A549 (cell line): Measurements from ENCODE around the gene ABO. TPM values are rescaled to one million over a fixed set of nuclear protein-coding genes. Genes with fewer than 3 reads are reported as not detected.

Experiments used
- ATAC-seq, 2 experiments: fragments of 200-7000 bp in 1 of 2; fragments of >200 bp in 1 of 2; cut with Nextera tagmentation in 1 of 2; cut with Tn5 transposase in 1 of 2; 3 replicates each; pipeline versions ENCODE4 v1.8.0 to v1.9.1; 2018 to 2020; ENCODE audit warnings: mild to moderate bottlenecking in 1 of 2, moderate library complexity in 1 of 2
- CTCF ChIA-PET: fragments of 300-600 bp; sonication (Branson Sonifier 250); formaldehyde crosslinking; extraction: SDS; loops from one replicate; lab custom pipeline; 2021; ENCODE audit warnings: antibody characterized with exemption, inconsistent platforms; lab: Yijun Ruan, JAX
- POLR2A ChIA-PET: fragments of 350-600 bp; formaldehyde crosslinking; extraction: SDS; loops from one replicate; lab custom pipeline; 2021; ENCODE audit warnings: antibody characterized with exemption, inconsistent platforms; lab: Yijun Ruan, JAX
- DNase-seq, 2 experiments: peaks; one replicate each; pipeline versions ENCODE4 v3.0.0 to v3.0.0-alpha.2; 2011 to 2016; ENCODE audit warnings: low read depth in 1 of 2, low spot score in 1 of 2
- FAIRE-seq: peaks from 2 replicates; lab custom pipeline; 2011; peaks lifted over from hg19 to GRCh38; lab: Jason Lieb, UNC
- H3K27ac ChIP-seq, 2 experiments: fragments of >200 bp; sonication (Bioruptor Twin); formaldehyde crosslinking; 3 replicates each; pipeline ENCODE4 v1.5.1; 2016 to 2017
- H3K4me1 ChIP-seq: fragments of >200 bp; sonication (Bioruptor Twin); formaldehyde crosslinking; 3 replicates; pipeline ENCODE4 v1.6.1; 2016
- H3K4me2 ChIP-seq: fragments of >200 bp; sonication (Bioruptor Twin); formaldehyde crosslinking; 3 replicates; pipeline ENCODE4 v1.6.1; 2016
- H3K4me3 ChIP-seq: fragments of >200 bp; sonication (Bioruptor Twin); formaldehyde crosslinking; 3 replicates; pipeline ENCODE4 v1.5.1; 2016
- H3K9me3 ChIP-seq: fragments of >200 bp; sonication (Bioruptor Twin); formaldehyde crosslinking; 3 replicates; pipeline ENCODE4 v1.6.1; 2016
- CEBPB ChIP-seq, 2 experiments: fragments of >200 bp in 1 of 2; sonication (Bioruptor Twin) in 1 of 2; formaldehyde crosslinking in 1 of 2; IDR thresholded peaks; 2 replicates each; pipeline ENCODE4 v1.6.1; 2012 to 2016
- CHD2 ChIP-seq: fragments of 150-350 bp; IDR thresholded peaks from 2 replicates; pipeline ENCODE4 v1.6.1; 2014; ENCODE audit warnings: low read length; ENCODE audit not compliant: partially characterized antibody
- CHD4 ChIP-seq: fragments of 200-600 bp; sonication (generic); IDR thresholded peaks from 2 replicates; pipeline ENCODE4 v1.6.1; 2016; ENCODE audit warnings: antibody characterized with exemption, mild to moderate bottlenecking, borderline replicate concordance
- EHF ChIP-seq: fragments of 250-450 bp; sonication (Bioruptor Pico); IDR thresholded peaks from 2 replicates; pipeline ENCODE4 v1.5.0; 2020; ENCODE audit warnings: mild to moderate bottlenecking
- GATA3 ChIP-seq: IDR thresholded peaks from 2 replicates; pipeline ENCODE4 v1.6.1; 2012; ENCODE audit warnings: borderline replicate concordance
- HOXA7 ChIP-seq: fragments of 250-450 bp; sonication (Bioruptor Pico); IDR thresholded peaks from 2 replicates; pipeline ENCODE4 v1.5.0; 2020; ENCODE audit warnings: mild to moderate bottlenecking, moderate library complexity
- HOXB13 ChIP-seq: fragments of 250-450 bp; sonication (Bioruptor Pico); IDR thresholded peaks from 2 replicates; pipeline ENCODE4 v1.5.0; 2020; ENCODE audit warnings: low read depth, mild to moderate bottlenecking, moderate library complexity
- MAFK ChIP-seq: fragments of 450-650 bp; IDR thresholded peaks from 2 replicates; pipeline ENCODE4 v1.6.1; 2014; ENCODE audit not compliant: partially characterized antibody
- MAZ ChIP-seq: fragments of 150-350 bp; IDR thresholded peaks from 2 replicates; pipeline ENCODE4 v1.6.1; 2014; ENCODE audit warnings: antibody characterized with exemption, low read depth, low read length, borderline replicate concordance
- NR3C1 ChIP-seq: fragments of >200 bp; sonication (Bioruptor Twin); formaldehyde crosslinking; IDR thresholded peaks from 3 replicates; pipeline ENCODE4 v1.6.1; 2017
- SREBF2 ChIP-seq: fragments of 450-650 bp; IDR thresholded peaks from 2 replicates; pipeline ENCODE4 v1.6.1; 2014; ENCODE audit warnings: mild to moderate bottlenecking, moderate library complexity
- ZNF302 ChIP-seq: fragments of 250-450 bp; sonication (Bioruptor Pico); IDR thresholded peaks from 2 replicates; pipeline ENCODE4 v1.9.0; 2021; ENCODE audit warnings: inconsistent platforms, mild to moderate bottlenecking, moderate library complexity
- WGBS: methylation state at CpG from one replicate; pipeline ENCODE4 v1.1.6; 2017; ENCODE audit errors: missing lambda C conversion rate; 5-methylcytosine and 5-hydroxymethylcytosine counted together
- polyA minus RNA-seq: library from RNA; depleted of rRNA, polyadenylated mRNA; stranded (reverse); fragments of >200 nt; gene quantifications from 2 replicates; pipeline ENCODE4 v1.2.3, GENCODE V29; 2011; rRNA and poly(A)+ RNA removed
- polyA plus RNA-seq, 4 experiments: library from polyadenylated mRNA; depleted of rRNA in 3 of 4; stranded (reverse); fragments of >200 nt; fragmentation: RNase III in 1 of 4; extraction: RNeasy Plus Mini Kit Qiagen cat#74134 plus additional on column Dnase treatment in 1 of 4; gene quantifications; 2 replicates in 3 of 4; 3 replicates in 1 of 4; pipeline ENCODE4 v1.2.3, GENCODE V29; 2011 to 2017
- TF ChIP-seq, protein P1 (sequence below): fragments of >200 bp; sonication (Bioruptor Twin); formaldehyde crosslinking; IDR thresholded peaks from 3 replicates; pipeline ENCODE4 v1.5.1; 2016
- TF ChIP-seq, protein P2 (sequence below): fragments of 250-450 bp; sonication (Bioruptor Pico); IDR thresholded peaks from 2 replicates; pipeline ENCODE4 v1.5.0; 2020; ENCODE audit warnings: low read depth, mild to moderate bottlenecking, moderate library complexity
- TF ChIP-seq, protein P3 (sequence below): fragments of >200 bp; sonication (Bioruptor Twin); formaldehyde crosslinking; IDR thresholded peaks from 2 replicates; pipeline ENCODE4 v1.6.1; 2016
- TF ChIP-seq, protein P4 (sequence below): fragments of 450-650 bp; IDR thresholded peaks from 2 replicates; pipeline ENCODE4 v1.6.1; 2014; ENCODE audit warnings: antibody characterized with exemption

Gene ABO
- not detected in 2 replicates for polyA plus RNA-seq (2011; rRNA removed)
- not detected in 2 replicates for polyA plus RNA-seq (2012; cell fraction: cytosol; rRNA removed)
- not detected in 2 replicates for polyA plus RNA-seq (2012; cell fraction: nucleus; rRNA removed)
- polyA plus RNA-seq (2017; fragmentation: RNase III; extraction: RNeasy Plus Mini Kit Qiagen cat#74134 plus additional on column Dnase treatment), result not detected in 3 replicates
- not detected in 2 replicates for polyA minus RNA-seq

DNA sequence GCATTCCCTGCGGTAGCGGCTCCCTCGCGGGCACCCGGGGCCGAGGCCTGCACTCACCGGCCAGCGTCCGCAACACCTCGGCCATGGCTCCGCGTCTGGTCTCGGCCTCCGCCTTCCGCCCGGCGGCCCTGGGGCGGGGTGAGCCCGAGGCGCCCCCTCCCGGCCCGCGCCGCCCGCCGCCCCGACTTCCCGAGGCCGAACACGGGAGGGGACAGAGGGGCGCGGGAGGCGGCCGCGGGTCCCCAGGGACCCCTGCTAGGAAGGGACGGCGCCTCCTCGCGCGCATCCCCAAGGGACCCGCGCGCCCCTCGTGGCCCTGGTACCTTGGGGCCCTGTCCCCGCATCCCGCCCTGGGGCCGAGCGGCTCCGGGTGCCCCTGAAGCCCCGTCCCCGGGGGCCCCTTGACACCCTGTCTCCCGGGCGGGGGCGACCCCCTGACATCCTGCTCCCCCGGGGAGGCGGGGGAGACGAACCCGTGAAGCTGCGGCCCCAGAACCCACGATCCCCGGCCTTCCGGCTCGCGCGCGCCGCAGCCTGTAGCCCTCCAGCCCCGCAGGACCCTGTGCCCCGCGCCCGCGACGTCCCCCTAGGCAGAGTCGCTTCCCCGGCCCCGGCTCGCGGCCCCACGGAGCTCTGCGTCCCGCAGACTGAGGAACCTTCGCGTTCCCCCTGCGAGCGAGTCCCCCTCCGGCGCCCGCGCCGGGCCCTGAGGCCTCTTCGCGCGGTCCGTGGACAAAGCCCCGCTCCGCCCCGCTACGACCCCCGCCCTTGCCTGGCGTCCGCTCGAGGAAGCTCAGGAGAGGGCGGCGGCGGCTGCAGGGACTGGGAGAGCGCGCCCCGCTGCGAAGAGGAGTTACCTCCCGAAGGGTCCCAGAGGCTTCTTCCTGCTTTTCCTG, at the start of gene ABO:
ABO (minus strand) TSS at position 97 of the 896 bp plus-strand sequence.
- FAIRE-seq (no peak), DNase-seq (no peak), ATAC-seq (peak in 1 of 2 experiments; percentile 47; a peak in 3 of 6 replicates)
- Histone ChIP-seq H3K9me3 (no peaks in the 10 kb centered on the region), H3K27ac (0 out of 6 replicates have a peak within 1 kb of the TSS, but pooled peaks of 1 of the 2 experiments have one; percentile 26), H3K4me2 (peak within 1 kb of the TSS; percentile 70), H3K4me3 (peak within 1 kb of the TSS; percentile 29; the same call in 2 of the 3 replicates), H3K4me1 (no peaks in the 10 kb centered on the region; the same call in 2 of the 3 replicates)
- 59% methylated on average over 24 of the region's 110 CpGs for WGBS
- POLR2A ChIA-PET, result no interaction called here
- CTCF ChIA-PET, result interaction anchor here (0.9 to 1.0 kb wide), 2 partner anchors 54 to 90 kb away, joined by 3 to 4 read pairs; no protein-coding TSS in a partner anchor
- TF ChIP-seq, protein P1, sequence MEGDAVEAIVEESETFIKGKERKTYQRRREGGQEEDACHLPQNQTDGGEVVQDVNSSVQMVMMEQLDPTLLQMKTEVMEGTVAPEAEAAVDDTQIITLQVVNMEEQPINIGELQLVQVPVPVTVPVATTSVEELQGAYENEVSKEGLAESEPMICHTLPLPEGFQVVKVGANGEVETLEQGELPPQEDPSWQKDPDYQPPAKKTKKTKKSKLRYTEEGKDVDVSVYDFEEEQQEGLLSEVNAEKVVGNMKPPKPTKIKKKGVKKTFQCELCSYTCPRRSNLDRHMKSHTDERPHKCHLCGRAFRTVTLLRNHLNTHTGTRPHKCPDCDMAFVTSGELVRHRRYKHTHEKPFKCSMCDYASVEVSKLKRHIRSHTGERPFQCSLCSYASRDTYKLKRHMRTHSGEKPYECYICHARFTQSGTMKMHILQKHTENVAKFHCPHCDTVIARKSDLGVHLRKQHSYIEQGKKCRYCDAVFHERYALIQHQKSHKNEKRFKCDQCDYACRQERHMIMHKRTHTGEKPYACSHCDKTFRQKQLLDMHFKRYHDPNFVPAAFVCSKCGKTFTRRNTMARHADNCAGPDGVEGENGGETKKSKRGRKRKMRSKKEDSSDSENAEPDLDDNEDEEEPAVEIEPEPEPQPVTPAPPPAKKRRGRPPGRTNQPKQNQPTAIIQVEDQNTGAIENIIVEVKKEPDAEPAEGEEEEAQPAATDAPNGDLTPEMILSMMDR, result 0 out of 3 replicates have a peak, but pooled peaks have one; percentile 8
- TF ChIP-seq CHD2, result no peak

DNA sequence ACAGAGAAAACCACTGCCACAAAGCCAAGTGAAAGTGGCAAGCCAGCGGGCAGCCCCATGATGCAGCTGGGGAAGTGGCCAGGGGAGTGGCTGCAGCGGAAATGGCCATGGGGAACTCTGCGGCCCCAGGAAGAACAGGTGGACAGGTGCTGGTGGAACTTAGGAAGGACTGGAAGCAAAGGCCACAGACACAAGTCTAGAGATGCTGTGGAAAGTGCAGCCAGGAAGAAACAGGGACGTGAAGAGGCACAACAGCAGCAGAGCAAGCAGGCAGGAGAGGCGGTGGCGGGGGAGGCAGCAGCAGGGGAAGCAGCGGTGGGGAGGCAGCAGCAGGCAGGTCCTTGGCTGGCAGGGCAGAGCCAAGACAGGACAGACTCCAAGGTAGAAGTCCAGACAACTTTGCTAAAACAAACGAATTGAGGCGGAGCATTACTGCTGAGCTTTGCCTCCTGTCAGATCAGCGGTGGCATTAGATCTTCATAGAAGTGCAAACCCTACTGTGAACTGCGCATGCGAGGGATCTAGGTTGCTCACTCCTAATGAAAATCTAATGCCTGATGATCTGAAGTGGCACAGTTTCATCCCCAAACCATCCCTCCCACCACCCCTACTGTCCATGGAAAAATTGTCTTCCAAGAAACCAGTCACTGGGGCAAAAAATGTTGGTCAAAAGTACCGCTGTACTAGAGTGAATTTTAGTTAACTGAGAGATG, 49.1 kb upstream of the ABO start:
- ChIA-PET CTCF (interaction anchor here (2.3 to 4.7 kb wide), 2 partner anchors 85 to 138 kb away, joined by 10 to 16 read pairs; no protein-coding TSS in a partner anchor), POLR2A (no interaction called here)
- no peaks in the 10 kb centered on the region for H3K4me1 ChIP-seq
- no peak overlapping the region for H3K4me2 ChIP-seq
- H3K9me3 ChIP-seq, result 0 out of 3 replicates have a peak, but pooled peaks cover 5% of the 10 kb centered on the region
- DNase-seq (no peak), FAIRE-seq (no peak), ATAC-seq (no peak)
- H3K27ac ChIP-seq, result no peak overlapping the region
- H3K4me3 ChIP-seq, result no peak overlapping the region
- TF ChIP-seq HOXB13 (CRISPR knock-in tag), result no peak
- no peak for TF ChIP-seq ZNF302 (CRISPR knock-in tag)
- no peak for TF ChIP-seq NR3C1
- TF ChIP-seq MAZ, result no peak
- no peak for TF ChIP-seq HOXA7 (CRISPR knock-in tag)
- no peak for TF ChIP-seq MAFK
- TF ChIP-seq CEBPB (IDR thresholded peaks at IDR 0.05), result no peak
- no peak for TF ChIP-seq EHF (CRISPR knock-in tag)
- TF ChIP-seq, protein P2, sequence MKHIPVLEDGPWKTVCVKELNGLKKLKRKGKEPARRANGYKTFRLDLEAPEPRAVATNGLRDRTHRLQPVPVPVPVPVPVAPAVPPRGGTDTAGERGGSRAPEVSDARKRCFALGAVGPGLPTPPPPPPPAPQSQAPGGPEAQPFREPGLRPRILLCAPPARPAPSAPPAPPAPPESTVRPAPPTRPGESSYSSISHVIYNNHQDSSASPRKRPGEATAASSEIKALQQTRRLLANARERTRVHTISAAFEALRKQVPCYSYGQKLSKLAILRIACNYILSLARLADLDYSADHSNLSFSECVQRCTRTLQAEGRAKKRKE (CRISPR knock-in tag), result no peak
- no peak for TF ChIP-seq GATA3
- no peak for TF ChIP-seq CHD4
- TF ChIP-seq, protein P3, sequence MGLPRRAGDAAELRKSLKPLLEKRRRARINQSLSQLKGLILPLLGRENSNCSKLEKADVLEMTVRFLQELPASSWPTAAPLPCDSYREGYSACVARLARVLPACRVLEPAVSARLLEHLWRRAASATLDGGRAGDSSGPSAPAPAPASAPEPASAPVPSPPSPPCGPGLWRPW, result no peak
- TF ChIP-seq, protein P4, sequence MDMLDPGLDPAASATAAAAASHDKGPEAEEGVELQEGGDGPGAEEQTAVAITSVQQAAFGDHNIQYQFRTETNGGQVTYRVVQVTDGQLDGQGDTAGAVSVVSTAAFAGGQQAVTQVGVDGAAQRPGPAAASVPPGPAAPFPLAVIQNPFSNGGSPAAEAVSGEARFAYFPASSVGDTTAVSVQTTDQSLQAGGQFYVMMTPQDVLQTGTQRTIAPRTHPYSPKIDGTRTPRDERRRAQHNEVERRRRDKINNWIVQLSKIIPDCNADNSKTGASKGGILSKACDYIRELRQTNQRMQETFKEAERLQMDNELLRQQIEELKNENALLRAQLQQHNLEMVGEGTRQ, result no peak
- TF ChIP-seq SREBF2, result no peak
- TF ChIP-seq, protein P1, result no peak
- 65% methylated on average over 13 of the region's 13 CpGs for WGBS
